ENCODE results near the gene RBM15B. TPM values are rescaled to one million over a fixed set of nuclear protein-coding genes. Genes with fewer than 3 reads are reported as not detected.

RBM15B gene
- total and polyA plus RNA-seq, 7 experiments from 2014 or later = 12.8 to 40.6 (median 30.1) TPM

DNA sequence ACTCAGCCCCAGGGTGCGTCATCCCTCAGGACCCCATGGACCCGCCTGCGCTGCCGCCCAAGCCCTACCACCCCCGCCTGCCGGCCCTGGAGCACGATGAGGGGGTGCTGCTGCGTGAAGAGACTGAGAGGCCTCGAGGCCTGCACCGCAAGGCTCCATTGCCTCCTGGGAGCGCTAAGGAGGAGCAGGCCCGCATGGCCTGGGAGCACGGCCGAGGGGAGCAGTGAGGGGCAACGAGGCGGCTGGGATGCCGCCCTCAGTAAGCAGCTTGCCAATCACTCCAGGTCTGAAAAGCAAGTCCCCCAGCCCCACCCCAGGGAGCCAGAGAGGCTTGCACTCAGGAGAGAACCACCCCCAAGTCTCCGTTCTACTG is 9.8 kb upstream of the RBM15B start:
- no peak for ATAC-seq
- Histone ChIP-seq H3K27me3 (ENCODE audit: control insufficient read depth in 2 of 2, insufficient read depth in 2 of 2, low read length in 2 of 2) (no peaks in the 10 kb centered on the region), H3K27ac (ENCODE audit: low read depth, low read length) (no peak overlapping the region), H3K36me3 (ENCODE audit: control insufficient read depth in 2 of 3, insufficient read depth in 3 of 3, low read length in 3 of 3) (peaks cover 0 to 5% (median 0%) of the 10 kb centered on the region in 3 experiments), H3K4me3 (ENCODE audit: low read length) (no peak overlapping the region), H3K9me3 (ENCODE audit: control insufficient read depth in 2 of 3, low read length in 3 of 3) (no peaks in the 10 kb centered on the region), H3K4me1 (ENCODE audit: control insufficient read depth in 2 of 2, insufficient read depth in 2 of 2, low read length in 2 of 2) (peaks cover 15 to 30% of the 10 kb centered on the region in 2 donors)
- Mint-ChIP-seq H3K36me3 (peaks cover 0 to 19% (median 0%) of the 10 kb centered on the region in 5 donors), H3K9me3 (no peaks in the 10 kb centered on the region), H3K4me1 (peaks cover 22 to 43% (median 41%) of the 10 kb centered on the region in 7 donors), H3K27me3 (no peaks in the 10 kb centered on the region), H3K4me3 (no peak overlapping the region), H3K27ac (no peak overlapping the region)
- POLR2A ChIA-PET = no interaction called here
- DNase-seq = no peak
- intact Hi-C loops (cut with micrococcal nuclease) = loop anchor here in 1 of 2 donors (10.0 kb wide), 2 partner anchors 1663 to 1963 kb away; partner anchors contain the start of genes DCP1A and SFMBT1
- CTCF ChIA-PET = no interaction called here

DNA sequence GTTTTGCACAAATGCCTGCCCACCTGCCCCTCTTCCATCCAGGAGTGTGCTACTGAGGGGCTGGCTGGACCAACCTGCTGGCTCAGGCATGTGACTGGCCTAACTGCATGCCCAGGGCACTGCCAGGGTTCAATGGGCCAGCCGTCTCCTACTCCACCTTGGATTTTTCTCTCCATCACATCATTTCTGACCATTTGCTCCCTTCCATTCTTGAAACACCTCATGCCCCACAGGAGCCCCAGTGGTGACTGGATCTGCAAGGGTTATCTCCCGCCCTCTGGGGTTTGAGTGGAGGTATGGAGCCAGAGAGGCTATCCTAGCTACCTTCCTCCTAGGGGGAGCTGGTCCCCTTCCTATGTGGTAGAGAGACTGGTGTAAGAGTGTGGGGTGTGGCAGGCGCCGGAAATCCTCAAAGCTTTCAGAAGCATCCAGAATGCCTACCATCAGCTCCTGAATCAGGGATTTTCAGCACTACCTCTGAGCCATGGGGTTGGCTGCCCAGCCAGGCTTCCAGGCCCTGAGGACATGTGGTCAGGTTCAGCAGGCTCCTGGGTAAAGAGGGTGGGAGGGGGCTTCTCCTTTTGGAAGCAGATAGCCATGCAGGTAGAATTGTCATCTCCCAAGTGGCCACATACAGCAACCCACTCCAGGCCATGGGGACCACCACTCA is 8.9 kb upstream of the RBM15B start:
- Mint-ChIP-seq H3K4me3 (no peak overlapping the region), H3K36me3 (peaks cover 0 to 24% (median 0%) of the 10 kb centered on the region in 5 donors), H3K27me3 (no peaks in the 10 kb centered on the region), H3K9me3 (peaks cover 0 to 2% (median 0%) of the 10 kb centered on the region in 11 donors), H3K4me1 (peaks cover 26 to 50% (median 46%) of the 10 kb centered on the region in 7 donors), H3K27ac (peak overlapping the region in 4 of 9 donors; percentile 22 to 71 (median 34))
- no peak overlapping the region for H3K4me3 ChIP-seq (ENCODE audit: low read length)
- DNase-seq (no peak), ATAC-seq (no peak)
- intact Hi-C loops (cut with micrococcal nuclease) = loop anchor here in 1 of 2 donors (10.0 kb wide), 2 partner anchors 1663 to 1963 kb away; partner anchors contain the start of genes DCP1A and SFMBT1
- POLR2A ChIA-PET = interaction anchor here (3.9 kb wide), 1 partner anchor 12 kb away, joined by 25 read pairs; no protein-coding TSS in a partner anchor
- H3K27me3 ChIP-seq (ENCODE audit: control insufficient read depth in 2 of 2, insufficient read depth in 2 of 2, low read length in 2 of 2) = no peaks in the 10 kb centered on the region
- no peak overlapping the region for H3K27ac ChIP-seq (ENCODE audit: low read depth, low read length)
- peaks cover 22 to 36% of the 10 kb centered on the region in 2 donors for H3K4me1 ChIP-seq (ENCODE audit: control insufficient read depth in 2 of 2, insufficient read depth in 2 of 2, low read length in 2 of 2)
- CTCF ChIA-PET = no interaction called here
- H3K9me3 ChIP-seq (ENCODE audit: control insufficient read depth in 2 of 3, low read length in 3 of 3) = no peaks in the 10 kb centered on the region
- peaks cover 0 to 5% (median 0%) of the 10 kb centered on the region in 3 experiments for H3K36me3 ChIP-seq (ENCODE audit: control insufficient read depth in 2 of 3, insufficient read depth in 3 of 3, low read length in 3 of 3)

DNA sequence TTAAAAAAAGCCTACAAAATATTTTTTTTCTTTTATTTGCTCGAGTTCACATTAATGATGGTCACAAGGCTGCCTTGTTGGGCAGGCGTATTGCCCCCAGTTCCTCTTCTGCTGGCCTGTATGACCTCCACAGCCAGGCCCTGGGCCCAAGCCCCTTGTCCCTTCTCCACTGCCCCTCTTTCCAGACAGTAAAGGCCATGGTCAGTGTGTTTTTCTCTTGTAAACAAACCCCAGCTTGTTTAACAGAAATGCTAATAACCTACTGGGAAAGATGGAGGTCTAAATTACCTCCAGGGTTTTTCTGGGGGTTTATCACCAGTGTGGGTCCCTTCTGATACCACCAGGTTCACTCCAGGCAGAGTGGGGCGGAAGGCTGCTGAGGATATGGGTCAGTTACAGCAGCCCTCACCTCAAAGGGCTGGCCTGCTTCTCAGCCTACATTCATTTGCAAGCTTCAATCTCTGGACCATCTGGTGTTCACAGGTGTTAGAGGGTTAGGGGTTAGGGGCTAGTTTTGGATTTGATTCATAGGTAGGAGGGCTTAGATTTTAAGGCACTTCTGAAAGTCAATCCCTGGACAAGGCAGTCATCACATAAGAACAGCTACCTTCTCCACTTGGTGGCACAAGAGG is 8.0 kb upstream of the RBM15B start:
- peak overlapping the region; percentile 3 to 99 (median 97) for H3K4me3 Mint-ChIP-seq
- ATAC-seq (no peak), DNase-seq (no peak)
- H3K9me3 Mint-ChIP-seq = peaks cover 0 to 2% (median 0%) of the 10 kb centered on the region in 11 donors
- Histone ChIP-seq H3K4me1 (ENCODE audit: control insufficient read depth in 2 of 2, insufficient read depth in 2 of 2, low read length in 2 of 2) (peaks cover 22 to 36% of the 10 kb centered on the region in 2 donors), H3K36me3 (ENCODE audit: control insufficient read depth in 2 of 3, insufficient read depth in 3 of 3, low read length in 3 of 3) (peaks cover 0 to 13% (median 0%) of the 10 kb centered on the region in 3 experiments), H3K27me3 (ENCODE audit: control insufficient read depth in 2 of 2, insufficient read depth in 2 of 2, low read length in 2 of 2) (no peaks in the 10 kb centered on the region), H3K4me3 (ENCODE audit: low read length) (no peak overlapping the region), H3K9me3 (ENCODE audit: control insufficient read depth in 2 of 3, low read length in 3 of 3) (no peaks in the 10 kb centered on the region), H3K27ac (ENCODE audit: low read depth, low read length) (peak overlapping the region; percentile 98)
- peaks cover 30 to 53% (median 46%) of the 10 kb centered on the region in 7 donors for H3K4me1 Mint-ChIP-seq
- intact Hi-C loops (cut with micrococcal nuclease) = loop anchor here in 1 of 2 donors (1.0 to 10.0 kb wide), 3 partner anchors 8 to 1962 kb away; partner anchors contain the start of genes DCP1A, RBM15B and SFMBT1
- ChIA-PET CTCF (no interaction called here), POLR2A (interaction anchor here (0.5 to 3.9 kb wide), 3 partner anchors 11 to 117 kb away, joined by 3 to 25 read pairs (median 3); partner anchors contain the start of gene DCAF1)
- H3K27ac Mint-ChIP-seq = peak overlapping the region in 8 of 9 donors; percentile 32 to 99 (median 98)
- H3K36me3 Mint-ChIP-seq = peaks cover 0 to 29% (median 5%) of the 10 kb centered on the region in 5 donors
- H3K27me3 Mint-ChIP-seq = no peaks in the 10 kb centered on the region

DNA sequence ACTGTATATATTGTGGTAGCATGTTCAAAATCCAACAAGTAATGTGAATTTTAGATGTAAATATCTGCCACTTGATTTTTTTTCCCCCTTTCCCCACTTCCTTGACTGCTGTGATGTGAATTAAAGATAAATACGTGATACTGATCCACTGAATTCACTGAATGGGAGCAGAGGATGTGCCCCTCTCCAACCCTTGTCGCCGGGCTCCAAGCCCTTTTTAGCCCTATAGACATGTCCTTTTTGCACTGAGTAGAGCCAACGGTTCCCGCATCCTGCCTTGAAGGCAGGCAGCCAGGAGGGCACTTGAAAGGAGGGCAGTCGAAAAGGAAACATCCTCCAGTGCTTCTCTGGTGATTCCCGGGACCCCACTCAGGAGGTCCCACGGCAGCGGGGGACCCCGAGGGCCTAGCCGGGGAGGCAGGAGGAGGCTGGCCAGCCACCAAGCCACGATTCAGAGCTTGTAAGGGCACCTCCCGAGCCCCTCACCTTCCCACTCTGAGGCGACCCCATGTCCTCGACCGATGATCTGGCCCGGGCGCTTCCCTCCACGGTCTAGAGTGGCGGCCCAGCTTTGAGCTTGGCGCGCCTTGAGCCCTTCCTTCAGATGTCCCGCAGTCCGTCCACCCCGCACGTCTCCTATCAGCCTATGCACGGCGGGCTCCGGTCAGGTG is 6.9 kb upstream of the RBM15B start:
- H3K27me3 Mint-ChIP-seq = no peaks in the 10 kb centered on the region
- ATAC-seq (no peak), DNase-seq (peak in 2 of 9 donors; percentile 10 to 30)
- Histone ChIP-seq H3K9me3 (ENCODE audit: control insufficient read depth in 2 of 3, low read length in 3 of 3) (no peaks in the 10 kb centered on the region), H3K36me3 (ENCODE audit: control insufficient read depth in 2 of 3, insufficient read depth in 3 of 3, low read length in 3 of 3) (peaks cover 0 to 23% (median 0%) of the 10 kb centered on the region in 3 experiments), H3K27me3 (ENCODE audit: control insufficient read depth in 2 of 2, insufficient read depth in 2 of 2, low read length in 2 of 2) (no peaks in the 10 kb centered on the region), H3K4me1 (ENCODE audit: control insufficient read depth in 2 of 2, insufficient read depth in 2 of 2, low read length in 2 of 2) (peaks cover 22 to 30% of the 10 kb centered on the region in 2 donors), H3K4me3 (ENCODE audit: low read length) (peak overlapping the region; percentile 92), H3K27ac (ENCODE audit: low read depth, low read length) (peak overlapping the region; percentile 98)
- CTCF ChIA-PET = interaction anchor here (1.2 kb wide), 1 partner anchor 771 kb away, joined by 3 read pairs; no protein-coding TSS in a partner anchor
- peak overlapping the region; percentile 89 to 99 (median 98) for H3K4me3 Mint-ChIP-seq
- H3K36me3 Mint-ChIP-seq = peaks cover 0 to 34% (median 6%) of the 10 kb centered on the region in 5 donors
- intact Hi-C loops (cut with micrococcal nuclease) = loop anchor here in 1 of 2 donors (2.0 to 10.0 kb wide), 6 partner anchors 673 to 1961 kb away; partner anchors contain the start of genes CYB561D2, DCP1A, DUSP7 and IFRD2
- POLR2A ChIA-PET = interaction anchor here (0.8 to 3.9 kb wide), 11 partner anchors 10 to 815 kb away, joined by 3 to 25 read pairs (median 8); partner anchors contain the start of genes CISH, DCAF1 and HEMK1
- peak overlapping the region; percentile 98 to 99 (median 99) for H3K27ac Mint-ChIP-seq
- H3K9me3 Mint-ChIP-seq = peaks cover 0 to 2% (median 0%) of the 10 kb centered on the region in 11 donors
- peaks cover 30 to 48% (median 44%) of the 10 kb centered on the region in 7 donors for H3K4me1 Mint-ChIP-seq

DNA sequence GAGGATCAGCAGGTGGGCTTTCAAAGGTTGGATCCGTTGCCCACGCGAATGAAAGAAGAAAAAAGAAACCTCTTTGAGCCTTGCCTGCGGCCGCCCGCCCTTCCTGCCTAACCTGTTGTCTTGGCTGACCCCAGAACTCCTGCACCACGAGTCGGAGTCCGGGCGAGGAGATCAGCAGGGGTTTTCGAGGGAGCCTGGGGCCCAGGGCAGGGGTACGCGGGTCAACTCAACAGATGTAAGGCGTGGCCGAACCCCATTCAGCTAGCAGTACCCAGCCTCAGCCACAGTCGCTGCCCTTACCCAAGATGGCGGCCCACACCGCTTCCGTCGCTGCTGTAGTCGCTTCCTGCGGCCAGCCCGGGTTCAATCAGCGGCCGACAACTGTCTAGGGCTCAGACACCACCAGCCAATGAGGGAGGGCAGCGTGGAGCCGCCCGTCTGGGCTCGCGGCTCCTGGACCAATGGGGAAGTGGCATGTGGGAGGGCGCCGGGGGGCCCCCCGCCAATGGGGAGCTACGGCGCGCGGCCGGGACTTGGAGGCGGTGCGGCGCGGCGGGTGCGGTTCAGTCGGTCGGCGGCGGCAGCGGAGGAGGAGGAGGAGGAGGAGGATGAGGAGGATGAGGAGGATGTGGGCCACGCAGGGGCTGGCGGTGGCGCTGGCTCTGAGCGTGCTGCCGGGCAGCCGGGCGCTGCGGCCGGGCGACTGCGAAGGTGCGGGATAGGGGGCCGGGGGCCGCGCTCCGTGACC is 6.2 kb upstream of the RBM15B start, which contains the start of gene MANF:
MANF (plus strand) TSS at position 566 of the 748 bp plus-strand sequence; CDS start at position 618, 52 bp downstream.
- Histone ChIP-seq H3K27me3 (ENCODE audit: control insufficient read depth in 2 of 2, insufficient read depth in 2 of 2, low read length in 2 of 2) (no peaks in the 10 kb centered on the region), H3K9me3 (ENCODE audit: control insufficient read depth in 2 of 3, low read length in 3 of 3) (no peaks in the 10 kb centered on the region), H3K4me3 (ENCODE audit: low read length) (peak within 1 kb of the TSS; percentile 92), H3K36me3 (ENCODE audit: control insufficient read depth in 2 of 3, insufficient read depth in 3 of 3, low read length in 3 of 3) (peaks cover 0 to 23% (median 0%) of the 10 kb centered on the region in 3 experiments), H3K27ac (ENCODE audit: low read depth, low read length) (peak within 1 kb of the TSS; percentile 98), H3K4me1 (ENCODE audit: control insufficient read depth in 2 of 2, insufficient read depth in 2 of 2, low read length in 2 of 2) (peaks cover 22 to 31% of the 10 kb centered on the region in 2 donors)
- no peaks in the 10 kb centered on the region for H3K27me3 Mint-ChIP-seq
- ChIA-PET CTCF (interaction anchor here (0.9 to 1.2 kb wide), 4 partner anchors 14 to 772 kb away, joined by 3 to 4 read pairs (median 3); no protein-coding TSS in a partner anchor), POLR2A (interaction anchor here (0.6 to 3.9 kb wide), 19 partner anchors 9 to 1049 kb away, joined by 3 to 25 read pairs (median 4); partner anchors contain the start of genes C3orf18, CISH, DCAF1 and HEMK1)
- peaks cover 0 to 2% (median 0%) of the 10 kb centered on the region in 11 donors for H3K9me3 Mint-ChIP-seq
- H3K4me3 Mint-ChIP-seq = peak within 1 kb of the TSS; percentile 89 to 99 (median 98)
- intact Hi-C loops (cut with micrococcal nuclease) = loop anchor here (1.0 to 10.0 kb wide), 22 partner anchors 49 to 1960 kb away; partner anchors contain the start of genes TEX264 (in 2 of the 2), C3orf18 (in 1 of the 2), CISH (in 1 of the 2) and CYB561D2 (in 1 of the 2)
- peaks cover 0 to 37% (median 9%) of the 10 kb centered on the region in 5 donors for H3K36me3 Mint-ChIP-seq
- ATAC-seq = peak; percentile 97
- peak; percentile 87 to 98 (median 98) for DNase-seq
- H3K27ac Mint-ChIP-seq = peak within 1 kb of the TSS; percentile 98 to 99 (median 99)
- H3K4me1 Mint-ChIP-seq = peaks cover 32 to 48% (median 46%) of the 10 kb centered on the region in 7 donors

Data from naive thymus-derived CD4-positive, alpha-beta T cell (primary cell).